Left ventricle myocardium superior (tissue), 1 donor: ENCODE measurements around the gene RPIA. TPM values are rescaled to one million over a fixed set of nuclear protein-coding genes. Genes with fewer than 3 reads are reported as not detected.
"Not testable (repeated sequence)": the region's sequence is repeated elsewhere in the genome, so short reads cannot be mapped to it uniquely, and the experiment has no call there.

Experiments
- ATAC-seq: fragments of 200-7000 bp; cut with Tn5 transposase; one replicate; pipeline ENCODE4 v1.9.1; 2020; ENCODE audit warnings: mild to moderate bottlenecking, moderate library complexity
- DNase-seq: peaks from one replicate; pipeline ENCODE4 v3.0.0-alpha.2; 2020
- intact Hi-C: fragments of 100-400 bp; cut with micrococcal nuclease; formaldehyde crosslinking; loops from one replicate; pipeline ENCODE4 v1.11.0; 2022
- long read RNA-seq: library from polyadenylated mRNA; unstranded; transcript quantifications from one replicate; pipeline ENCODE4 v2.0.0, GENCODE V29; 2021
- total RNA-seq: library from RNA; stranded (reverse); fragmentation: NEBNext Ultra II Directional; extraction: Animal tissue kit (Norgen Biotek cat#: 25700); gene quantifications from one replicate; pipeline ENCODE4 v1.2.1, GENCODE V29; 2021
- donor health status: DM: no; HTN: yes; CAD: no; lungs with severe emphysema.

Gene RPIA
- total RNA-seq = 19.1 TPM
- long read RNA-seq, transcript RPIA-201 (9 exons, 1,848 nt) = major isoform, 30 of 31 reads
- long read RNA-seq, partial matches to known transcripts = 0 of 31 reads
- long read RNA-seq, other reads (novel, unspliced or antisense) = 1 of 31 reads

- ATAC-seq (peak; percentile 99), DNase-seq (peak; percentile 99)
- intact Hi-C loops = loop anchor here (2.0 kb wide), 1 partner anchor 65 kb away; the partner anchor contains the start of gene EIF2AK3
These were observed at the start of gene RPIA for GRCh38 chr2:88691339-88692183. Gene RPIA (plus strand): TSS chr2:88691673. CDS start chr2:88691699, 26 bp downstream.

- intact Hi-C loops = no loop called here
- no peak for ATAC-seq
These were observed 49.2 kb upstream of the RPIA start for GRCh38 chr2:88642278-88642677.

GRCh38 chr2:88645291-88645882 is 46.1 kb upstream of the RPIA start:
- intact Hi-C loops, DNase-seq, ATAC-seq: not testable (repeated sequence)

More at GRCh38 chr2:88642278-88642677, 49.2 kb upstream of the RPIA start:
- no peak for DNase-seq

GRCh38 chr2:88651646-88652045 is 39.8 kb upstream of the RPIA start:
- ATAC-seq = no peak

GRCh38 chr2:88654714-88655113 is 36.8 kb upstream of the RPIA start:
- intact Hi-C loops = no loop called here
- no peak for DNase-seq
- no peak for ATAC-seq

More at GRCh38 chr2:88651646-88652045, 39.8 kb upstream of the RPIA start:
- intact Hi-C loops = no loop called here
- DNase-seq = no peak

- no peak for DNase-seq
- intact Hi-C loops = no loop called here
- ATAC-seq = no peak
These were observed 34.8 kb upstream of the RPIA start for GRCh38 chr2:88656690-88657089.

GRCh38 chr2:88657131-88657530 is 34.3 kb upstream of the RPIA start:
- no peak for ATAC-seq
- no peak for DNase-seq
- intact Hi-C loops = no loop called here

GRCh38 chr2:88658326-88658725 is 33.1 kb upstream of the RPIA start:
- ATAC-seq = no peak
- DNase-seq = no peak
- intact Hi-C loops = no loop called here

- ATAC-seq (peak; percentile 87), DNase-seq (no peak)
- intact Hi-C loops = no loop called here
These were observed 32.5 kb upstream of the RPIA start for GRCh38 chr2:88658881-88659537.

- intact Hi-C loops = no loop called here
- DNase-seq (peak; percentile 44), ATAC-seq (peak; percentile 89)
These were observed 31.9 kb upstream of the RPIA start for GRCh38 chr2:88659538-88659915.

- intact Hi-C loops = no loop called here
- DNase-seq (no peak), ATAC-seq (no peak)
These were observed 30.9 kb upstream of the RPIA start for GRCh38 chr2:88660622-88661021.

GRCh38 chr2:88666576-88666975 is 24.9 kb upstream of the RPIA start:
- DNase-seq (no peak), ATAC-seq (no peak)
- intact Hi-C loops = no loop called here

GRCh38 chr2:88667219-88667618 is 24.3 kb upstream of the RPIA start:
- DNase-seq = no peak
- ATAC-seq = no peak
- intact Hi-C loops = no loop called here

- no peak for DNase-seq
- ATAC-seq = no peak
- intact Hi-C loops = no loop called here
These were observed 22.6 kb upstream of the RPIA start for GRCh38 chr2:88668862-88669261.

GRCh38 chr2:88669482-88670214 is 21.8 kb upstream of the RPIA start:
- DNase-seq = no peak
- intact Hi-C loops = no loop called here

GRCh38 chr2:88671786-88672427 is 19.6 kb upstream of the RPIA start:
- DNase-seq (no peak), ATAC-seq (peak; percentile 73)
- intact Hi-C loops = loop anchor here (2.0 kb wide), 1 partner anchor 81 kb away; no protein-coding TSS in a partner anchor

More at GRCh38 chr2:88669482-88670214, 21.8 kb upstream of the RPIA start:
- ATAC-seq = peak; percentile 70

- ATAC-seq (no peak), DNase-seq (no peak)
- intact Hi-C loops = loop anchor here (2.0 kb wide), 1 partner anchor 83 kb away; no protein-coding TSS in a partner anchor
These were observed 18.1 kb upstream of the RPIA start for GRCh38 chr2:88673363-88673762.

GRCh38 chr2:88680266-88680902 is 11.1 kb upstream of the RPIA start:
- intact Hi-C loops = no loop called here
- DNase-seq = no peak
- ATAC-seq = no peak
